GM04503 (cell line): ENCODE measurements around the gene CHST8.

Experiments used
- DNase-seq: peaks from one replicate; pipeline ENCODE4 v3.0.0-alpha.2; 2012; ENCODE audit warnings: low read depth

CHST8 gene

GRCh38 chr19:33771384-33772101 lies 149.8 kb downstream of the CHST8 start:
- DNase-seq, result no peak

GRCh38 chr19:33772102-33772857 lies 150.5 kb downstream of the CHST8 start:
- no peak for DNase-seq

- DNase-seq, result no peak
Observed at GRCh38 chr19:33772858-33773180, 151.1 kb downstream of the CHST8 start.

- no peak for DNase-seq
Observed at GRCh38 chr19:33773704-33774624, 152.2 kb downstream of the CHST8 start.

GRCh38 chr19:33774751-33775150 lies 153.0 kb downstream of the CHST8 start:
- no peak for DNase-seq

GRCh38 chr19:33775731-33776487 lies 154.2 kb downstream of the CHST8 start:
- no peak for DNase-seq

GRCh38 chr19:33777351-33777750 lies 155.6 kb downstream of the CHST8 start:
- DNase-seq, result no peak

- no peak for DNase-seq
Observed at GRCh38 chr19:33777753-33778088, 156.0 kb downstream of the CHST8 start.

GRCh38 chr19:33778089-33778791 lies 156.5 kb downstream of the CHST8 start:
- no peak for DNase-seq

GRCh38 chr19:33779849-33780248 lies 158.1 kb downstream of the CHST8 start:
- DNase-seq, result no peak

- DNase-seq, result no peak
Observed at GRCh38 chr19:33780251-33780650, 158.5 kb downstream of the CHST8 start.

GRCh38 chr19:33780746-33781145 lies 159.0 kb downstream of the CHST8 start:
- no peak for DNase-seq

- no peak for DNase-seq
Observed at GRCh38 chr19:33781415-33781935, 159.7 kb downstream of the CHST8 start.

GRCh38 chr19:33781996-33782395 lies 160.2 kb downstream of the CHST8 start:
- DNase-seq, result no peak

- DNase-seq, result no peak
Observed at GRCh38 chr19:33784432-33784831, 162.7 kb downstream of the CHST8 start.

- DNase-seq, result no peak
Observed at GRCh38 chr19:33785795-33786194, 164.0 kb downstream of the CHST8 start.

- DNase-seq, result no peak
Observed at GRCh38 chr19:33788676-33789075, 166.9 kb downstream of the CHST8 start.

- DNase-seq, result no peak
Observed at GRCh38 chr19:33789344-33789743, 167.6 kb downstream of the CHST8 start.

- no peak for DNase-seq
Observed at GRCh38 chr19:33794683-33795369, 173.1 kb downstream of the CHST8 start.

- DNase-seq, result peak; percentile 41
Observed at GRCh38 chr19:33795370-33796163, 173.8 kb downstream of the CHST8 start.
